Left renal cortex interstitium (tissue), 4 donors: ENCODE data around the gene IAH1. TPM values are rescaled to one million over a fixed set of nuclear protein-coding genes. Genes with fewer than 3 reads are reported as not detected.
"Not testable (repeated sequence)": the region's sequence is repeated elsewhere in the genome, so short reads cannot be mapped to it uniquely, and the experiment has no call there.

Source experiments
- DNase-seq, 4 donors: peaks; one replicate each; pipeline ENCODE4 v3.0.0-alpha.2; 2013; ENCODE audit warnings: low read depth in 4 of 4, low spot score in 2 of 4, missing footprints in 1 of 4
- polyA plus RNA-seq, 4 donors: library from polyadenylated mRNA; unstranded; fragments of 120-200 nt; gene quantifications; one replicate each; pipeline ENCODE4 v1.2.1, GENCODE V29; 2013; ENCODE audit not compliant: insufficient read length in 4 of 4

The IAH1 gene
- polyA plus RNA-seq, 4 donors = 40.8 to 47.2 (median 47.0) TPM

DNA sequence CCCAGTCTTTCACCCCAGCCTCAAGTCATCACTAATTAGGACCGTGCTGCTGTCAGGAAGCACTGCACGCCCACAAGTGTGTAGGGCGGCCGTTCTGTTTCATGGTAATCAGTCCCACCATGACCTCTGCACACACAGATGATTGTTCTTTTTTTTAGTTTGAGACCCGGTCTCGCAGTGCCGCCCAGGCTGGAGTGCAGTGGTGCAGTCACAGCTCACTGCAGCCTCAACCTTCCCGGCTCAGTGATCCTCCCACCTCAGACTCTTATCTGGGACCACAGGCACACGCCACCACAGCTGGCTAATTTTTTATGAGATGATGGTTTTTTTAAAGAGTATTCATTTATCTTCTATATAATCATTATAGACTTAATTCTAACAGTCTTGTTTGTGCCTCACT, 1.8 kb upstream of the IAH1 start:
- DNase-seq = no peak

DNA sequence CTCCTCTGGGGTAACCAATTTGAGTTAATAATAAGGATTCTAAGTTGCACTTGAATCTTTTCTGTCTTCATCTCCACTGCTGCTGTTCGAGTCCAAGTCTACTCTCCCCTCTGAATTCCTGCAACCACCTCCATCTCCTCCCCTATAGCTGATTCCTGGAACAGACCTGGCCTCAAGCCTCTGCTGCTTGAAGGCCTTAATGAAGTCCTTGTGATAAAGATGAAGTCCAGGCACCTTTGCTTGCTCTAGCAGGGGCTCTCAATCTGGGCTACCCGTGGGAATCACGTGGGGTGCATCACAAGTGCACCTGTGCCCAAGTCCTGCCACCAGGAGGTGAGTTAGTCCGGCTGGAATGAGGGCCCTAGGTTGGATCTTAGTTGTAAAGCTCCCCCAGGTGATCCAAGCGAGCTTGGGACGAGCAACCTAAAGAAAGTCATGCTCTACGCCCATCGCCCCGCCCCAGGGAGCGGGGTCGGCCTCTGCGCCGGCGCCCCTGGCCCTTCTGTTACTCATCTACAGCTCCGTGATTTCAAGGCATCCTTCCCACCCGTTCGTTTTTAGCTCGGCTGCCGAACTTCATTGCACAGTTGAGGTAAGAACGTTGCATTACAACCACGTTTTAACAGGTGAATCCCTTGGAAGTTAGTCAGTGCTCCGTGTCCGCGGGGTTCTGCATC, 905 bp upstream of the IAH1 start:
- peak in 3 of 4 donors; percentile 11 to 29 (median 23) for DNase-seq

DNA sequence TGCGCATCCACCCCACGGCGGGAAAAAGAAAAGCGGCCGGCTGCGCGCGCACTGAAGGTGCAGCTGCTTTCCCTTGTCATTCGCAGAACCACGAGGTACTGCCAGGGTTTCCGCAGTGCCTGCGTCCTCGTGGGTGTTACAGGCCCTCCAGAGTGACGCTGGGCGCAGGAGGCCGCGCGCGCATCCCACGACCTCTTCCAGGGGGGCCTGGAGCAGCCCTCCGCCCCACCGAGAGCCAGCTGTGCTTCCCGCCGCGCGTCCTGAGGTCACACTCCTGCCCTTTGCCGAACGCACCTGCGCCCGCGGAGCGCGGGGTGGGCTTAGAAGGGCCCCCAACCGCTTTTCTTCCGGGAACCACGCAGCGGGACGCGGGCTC, 378 bp upstream of the IAH1 start:
- peak in 1 of 4 donors; percentile 5 for DNase-seq

DNA sequence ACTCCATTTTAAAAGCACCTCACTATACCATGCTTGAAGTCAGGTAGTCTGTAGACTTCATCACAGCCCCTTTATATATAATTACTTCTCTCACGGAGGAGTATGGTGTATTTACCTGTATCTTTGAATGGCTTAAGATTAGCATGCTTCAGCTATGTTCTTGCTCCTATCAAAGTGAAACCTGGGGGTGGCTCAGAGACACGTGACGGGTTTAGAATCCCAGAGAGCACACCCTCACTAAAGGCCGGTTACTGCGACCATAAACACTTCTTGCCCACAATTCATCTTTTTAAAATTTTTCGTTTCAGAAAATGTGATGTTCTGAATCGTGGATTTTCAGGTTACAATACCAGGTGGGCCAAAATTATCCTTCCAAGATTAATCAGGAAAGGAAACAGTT, 3.6 kb downstream of the IAH1 start:
- DNase-seq = no peak

DNA sequence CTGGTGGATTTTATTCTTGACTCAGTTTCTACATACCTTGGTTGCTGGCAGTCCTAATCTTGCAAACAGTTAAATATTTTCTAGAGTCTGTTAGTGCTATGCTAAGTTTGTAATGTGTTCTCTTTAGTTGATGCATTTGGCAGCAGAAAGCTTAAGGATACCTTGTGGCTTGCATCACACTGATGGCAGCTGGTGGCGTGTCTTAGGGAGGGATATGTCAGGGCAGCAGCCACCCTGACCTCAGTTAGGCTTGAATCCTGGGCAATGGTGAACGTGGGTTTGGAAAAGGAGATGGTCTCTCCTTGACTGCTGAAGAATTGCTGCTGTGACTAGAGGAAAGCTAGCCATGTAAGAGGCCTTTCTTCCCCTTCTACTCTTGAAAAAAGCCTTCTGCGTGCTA, 4.2 kb downstream of the IAH1 start:
- no peak for DNase-seq

DNA sequence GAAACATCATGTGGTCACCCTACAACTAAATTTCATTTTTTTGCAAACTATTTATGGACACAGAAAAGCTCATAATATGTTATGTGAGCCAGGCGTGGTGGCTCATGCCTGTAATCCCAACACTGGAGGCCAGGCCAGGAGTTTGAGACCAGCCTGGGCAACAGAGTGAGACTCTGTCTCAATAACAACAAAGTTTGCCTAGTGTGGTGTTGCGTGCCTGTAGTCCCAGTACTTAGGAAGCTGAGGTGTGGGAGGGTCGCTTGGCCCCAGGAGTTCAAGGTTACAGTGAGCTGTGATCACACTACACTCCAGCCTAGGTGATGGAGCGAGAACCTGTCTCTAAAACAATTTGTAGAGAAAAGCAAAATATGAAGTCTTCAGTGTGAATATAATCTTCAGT, 5.8 kb downstream of the IAH1 start:
- DNase-seq = no peak

DNA sequence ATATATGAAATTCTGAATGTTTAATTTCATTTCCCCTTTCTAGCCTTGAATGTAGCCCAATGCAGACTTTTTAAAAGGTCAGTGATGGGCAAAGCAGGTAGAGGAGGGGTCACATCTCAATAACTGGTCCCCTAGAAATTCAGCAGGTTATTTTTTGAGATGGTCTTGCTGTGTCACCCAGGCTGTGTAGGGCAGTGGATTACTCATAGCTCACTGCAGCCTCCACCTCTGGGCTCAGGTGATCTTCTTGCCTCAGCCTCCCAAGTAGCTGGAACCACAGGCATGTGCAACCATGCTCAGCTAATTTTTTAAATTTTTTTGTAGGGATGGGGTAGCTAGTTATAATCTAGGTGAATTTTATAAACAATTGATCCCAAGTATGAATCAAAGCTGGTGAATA, 8.8 kb downstream of the IAH1 start:
- no peak for DNase-seq

DNA sequence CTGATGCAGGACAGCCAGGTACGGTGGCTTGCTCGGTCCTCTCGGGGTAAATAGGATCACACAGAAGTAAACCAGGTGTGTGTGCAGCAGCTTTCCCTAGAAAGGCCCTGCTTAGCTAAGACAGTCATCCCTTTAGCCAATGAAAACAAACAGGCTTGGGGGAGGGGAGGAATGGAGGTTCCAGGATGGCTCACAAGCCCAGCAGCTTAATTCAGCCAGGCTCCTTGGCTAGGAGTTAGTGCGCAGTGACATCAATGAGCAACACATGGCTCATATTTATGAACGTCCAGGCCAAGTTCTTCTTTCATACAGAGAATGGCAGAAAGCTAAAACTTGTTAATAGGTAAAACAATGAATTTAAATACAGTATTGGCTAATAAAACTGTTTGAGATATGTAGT, 10.2 kb downstream of the IAH1 start:
- DNase-seq = no peak

DNA sequence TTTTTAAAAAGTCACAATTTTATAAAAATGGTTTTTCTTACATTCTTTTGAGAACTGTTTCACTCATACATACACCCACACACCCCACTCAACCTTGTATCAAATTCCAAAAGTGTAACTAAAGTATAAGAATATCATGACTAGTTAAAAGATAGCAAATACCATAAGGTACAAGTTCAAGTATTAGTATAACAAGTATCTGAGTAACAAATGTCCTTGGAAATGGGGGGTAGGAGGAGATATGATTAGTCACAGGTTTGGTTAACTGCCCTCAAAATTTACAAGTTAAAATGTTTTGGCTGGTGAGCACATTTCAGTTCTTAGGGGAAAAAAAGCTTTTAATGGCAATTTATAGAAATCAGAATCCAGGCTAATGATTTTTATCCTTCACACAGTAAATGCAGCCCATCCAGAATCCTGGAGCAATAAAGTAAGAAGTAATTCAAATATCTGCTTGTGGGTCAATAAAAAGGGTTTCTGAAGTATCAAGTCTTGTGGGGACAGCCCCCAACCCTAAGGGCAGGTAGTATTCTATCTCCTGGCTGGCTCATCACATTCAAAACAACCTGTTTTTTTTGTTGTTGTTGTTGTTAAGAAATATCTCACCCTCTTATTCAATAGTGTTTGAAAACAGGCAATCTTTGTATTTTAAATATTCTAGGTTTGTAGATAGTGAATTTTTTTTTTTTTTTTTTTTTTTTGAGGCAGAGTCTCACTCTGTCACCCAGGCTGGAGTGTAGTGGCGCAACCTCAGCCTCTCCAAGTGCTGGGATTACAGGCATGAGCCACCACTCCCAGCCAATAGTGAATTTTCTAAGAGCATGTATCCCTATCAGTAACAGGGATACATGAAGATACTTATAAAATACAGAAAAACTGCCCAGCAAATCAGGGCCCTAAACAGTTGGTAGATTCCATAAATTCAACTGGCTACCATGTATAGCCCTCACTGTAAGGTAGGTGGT, 14.5 kb downstream of the IAH1 start:
- no peak for DNase-seq

DNA sequence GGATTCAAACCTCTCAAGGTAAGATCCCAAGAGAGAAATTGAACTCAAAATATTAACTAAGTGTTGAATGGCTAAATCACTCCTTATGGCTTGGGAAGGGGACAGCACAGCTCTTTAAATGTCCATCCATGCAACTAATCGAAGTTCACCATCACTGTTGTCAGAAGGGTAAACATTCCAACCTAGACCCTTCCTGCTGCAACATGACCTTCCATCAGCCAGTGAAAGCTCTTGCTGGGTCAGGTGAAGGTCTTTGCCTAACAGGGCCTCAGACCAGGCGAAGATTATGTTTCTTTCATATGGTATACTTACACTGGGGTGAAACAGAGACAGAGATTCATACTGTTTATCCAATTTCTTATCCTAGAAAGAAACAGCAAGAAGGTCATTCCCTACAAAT, 16.4 kb downstream of the IAH1 start:
- no peak for DNase-seq

DNA sequence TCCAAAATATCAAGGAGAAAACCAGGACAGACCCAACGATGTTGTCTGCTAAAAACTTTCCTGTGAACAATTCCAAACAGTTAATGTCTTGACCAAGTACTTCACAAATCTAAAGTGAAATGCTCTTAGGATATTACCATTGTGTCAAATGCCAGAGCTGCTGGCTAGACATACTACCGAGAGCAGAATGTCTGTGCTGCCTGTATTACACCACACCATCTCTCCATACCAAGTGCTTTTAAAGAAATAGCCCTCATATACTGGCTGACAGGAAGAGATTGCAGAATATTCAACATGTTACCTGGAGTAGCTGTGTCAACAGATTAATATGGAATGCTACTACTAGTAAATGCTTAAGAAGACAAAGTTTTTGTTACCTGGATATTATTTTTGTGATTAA, 18.6 kb downstream of the IAH1 start:
- no peak for DNase-seq

DNA sequence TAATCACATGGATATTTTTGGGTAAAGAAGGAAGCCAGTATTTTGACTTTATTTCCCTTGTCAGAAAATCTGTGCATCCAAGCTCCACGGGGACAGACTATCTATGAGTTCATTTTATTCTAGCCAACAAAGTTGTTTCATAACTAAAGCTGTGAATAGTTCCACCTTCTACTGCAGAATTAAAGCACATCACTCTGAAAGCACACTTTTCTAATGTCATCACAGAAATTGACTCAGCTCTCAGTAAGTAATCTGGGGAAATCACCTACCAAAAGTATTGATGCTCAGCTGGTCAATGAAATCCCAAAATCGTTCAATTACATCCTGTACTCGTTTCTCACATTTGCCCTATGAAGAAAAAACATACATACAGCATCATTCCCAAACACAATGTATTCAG, 19.1 kb downstream of the IAH1 start:
- DNase-seq = no peak

DNA sequence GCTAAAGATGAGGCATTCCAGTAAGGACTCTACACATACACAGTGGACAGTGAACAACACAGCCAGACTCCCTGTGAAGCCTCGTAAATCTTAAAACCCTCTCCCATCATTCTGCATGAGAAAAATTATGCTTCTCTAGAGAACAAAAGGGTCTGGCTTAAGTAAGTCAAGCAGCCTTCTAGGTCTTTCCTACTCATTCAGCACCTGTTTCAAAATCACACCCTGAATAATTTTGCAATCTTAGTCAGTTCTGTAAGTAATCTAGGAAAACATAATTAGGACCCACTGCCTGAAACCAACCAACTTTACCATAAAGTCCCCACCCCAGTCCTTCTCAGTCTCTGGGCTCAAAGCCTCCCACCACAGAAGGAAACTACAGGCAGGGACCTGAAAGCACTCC, 19.7 kb downstream of the IAH1 start:
- DNase-seq = no peak

DNA sequence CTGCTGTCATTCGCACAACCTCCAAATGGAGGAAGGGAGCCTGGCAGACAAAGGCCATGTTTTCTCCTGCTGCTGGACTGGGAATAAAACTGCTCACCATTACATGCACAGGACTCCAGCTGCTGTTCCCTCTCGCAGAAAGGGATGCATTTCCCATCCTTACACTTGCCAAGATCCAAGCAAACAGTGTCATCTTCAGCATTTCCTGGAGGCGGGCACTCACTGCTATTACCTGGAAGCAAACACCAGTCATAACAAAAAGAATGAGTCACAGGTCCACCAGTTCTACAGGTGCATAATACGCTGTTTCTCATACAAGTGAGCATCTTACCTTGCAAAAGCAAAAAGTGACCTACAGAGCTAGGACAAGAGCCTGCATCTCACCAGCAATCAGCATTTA, 22.7 kb downstream of the IAH1 start:
- no peak for DNase-seq

DNA sequence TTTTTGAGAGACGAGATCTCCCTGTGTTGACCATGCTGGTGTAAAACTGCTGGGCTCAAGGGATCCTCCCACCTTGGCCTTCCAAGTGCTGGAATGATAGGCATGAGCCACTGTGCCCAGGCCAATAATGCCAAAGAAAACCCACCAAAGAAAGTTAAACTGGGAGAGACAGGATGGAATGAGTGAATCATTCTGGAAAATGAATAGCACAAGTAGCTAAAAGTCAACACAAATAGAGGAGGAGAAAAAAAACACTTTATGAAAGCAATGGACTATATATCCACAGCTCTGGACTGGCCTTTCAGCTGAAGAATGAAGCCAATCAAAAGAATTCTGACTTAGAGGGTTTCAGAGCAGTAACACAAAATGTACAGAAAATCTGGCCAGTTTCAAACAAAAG, 23.9 kb downstream of the IAH1 start:
- DNase-seq = no peak

DNA sequence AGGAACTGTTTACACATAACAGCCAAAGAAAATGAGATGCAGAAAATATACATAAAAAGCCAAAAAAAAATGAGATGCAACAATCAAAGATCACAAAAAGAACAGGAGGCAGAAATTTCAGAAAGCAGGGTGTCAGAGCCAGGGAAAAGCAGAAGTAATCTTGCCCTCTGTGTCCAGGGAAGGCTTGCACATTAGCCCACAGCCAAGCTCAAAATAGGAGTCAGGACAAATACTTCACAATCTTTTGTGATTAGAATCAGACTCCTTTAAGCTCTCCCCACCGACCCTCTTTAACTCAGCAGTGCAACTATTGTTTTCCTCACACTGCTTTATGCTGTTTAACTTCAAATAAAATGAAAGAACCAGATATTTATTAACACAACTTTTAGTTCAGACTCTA, 34.6 kb downstream of the IAH1 start:
- no peak for DNase-seq

DNA sequence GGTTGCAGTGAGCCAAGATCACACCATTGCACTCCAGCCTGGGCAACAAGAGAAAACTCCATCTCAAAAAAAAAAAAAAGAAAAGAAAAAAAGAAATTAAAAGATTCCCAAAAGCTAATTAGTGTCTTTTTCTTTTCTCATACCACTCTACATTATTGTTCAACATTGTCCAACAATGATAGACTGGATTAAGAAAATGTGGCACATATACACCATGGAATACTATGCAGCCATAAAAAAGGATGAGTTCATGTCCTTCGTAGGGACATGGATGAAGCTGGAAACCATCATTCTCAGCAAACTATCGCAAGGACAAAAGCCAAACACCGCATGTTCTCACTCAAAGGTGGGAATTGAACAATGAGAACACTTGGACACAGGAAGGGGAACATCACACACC, 39.6 kb downstream of the IAH1 start:
- DNase-seq = not testable (repeated sequence)

DNA sequence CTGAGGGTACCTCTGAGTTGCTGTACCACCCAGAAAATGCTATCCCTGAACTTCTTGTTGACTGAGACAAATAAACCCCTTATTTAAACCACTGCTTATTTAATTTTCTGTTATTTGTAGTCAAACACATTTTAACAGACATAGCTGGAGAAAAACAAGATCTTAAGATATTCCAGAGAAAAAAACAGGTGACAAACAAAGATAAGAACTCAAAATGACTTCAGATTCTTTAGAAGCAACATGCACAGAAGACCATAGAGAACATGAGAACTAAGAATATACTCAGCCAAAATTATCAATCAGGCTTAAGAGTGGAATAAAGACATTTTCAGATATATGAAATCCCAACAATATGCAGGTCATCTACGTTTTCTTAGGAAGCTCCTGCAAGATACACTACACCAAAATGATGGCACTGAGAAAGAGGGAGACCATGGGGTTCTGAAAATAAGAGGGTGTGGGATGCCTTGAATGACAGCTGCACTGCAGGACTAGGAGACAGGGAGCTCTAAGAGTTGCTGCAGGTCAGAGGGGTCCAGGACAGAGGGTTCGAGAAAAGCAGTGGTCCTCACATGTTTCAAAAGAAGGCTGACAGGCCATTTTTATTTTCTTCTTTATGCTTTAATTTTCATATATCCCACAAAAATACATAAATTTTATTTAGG, 42.9 kb downstream of the IAH1 start:
- DNase-seq = no peak

DNA sequence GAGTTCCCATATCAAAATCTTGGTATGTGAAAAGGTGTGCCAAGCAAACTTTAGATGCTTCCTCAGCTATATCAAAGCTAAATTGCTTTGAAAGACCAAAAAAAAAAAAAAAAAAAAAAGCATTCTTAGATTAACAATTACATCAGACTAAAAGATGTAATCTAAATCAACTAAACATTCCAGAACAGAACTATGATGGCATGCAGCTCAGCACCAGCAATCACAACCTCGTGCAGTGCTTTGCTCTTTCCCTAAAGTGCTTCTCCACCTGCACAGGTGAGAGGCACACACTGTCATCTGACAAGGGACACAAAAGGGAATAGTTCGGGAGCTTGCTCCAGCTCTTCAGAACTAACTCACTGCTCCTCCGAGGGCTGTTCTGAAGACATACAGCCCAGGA, 43.8 kb downstream of the IAH1 start:
- DNase-seq = no peak

DNA sequence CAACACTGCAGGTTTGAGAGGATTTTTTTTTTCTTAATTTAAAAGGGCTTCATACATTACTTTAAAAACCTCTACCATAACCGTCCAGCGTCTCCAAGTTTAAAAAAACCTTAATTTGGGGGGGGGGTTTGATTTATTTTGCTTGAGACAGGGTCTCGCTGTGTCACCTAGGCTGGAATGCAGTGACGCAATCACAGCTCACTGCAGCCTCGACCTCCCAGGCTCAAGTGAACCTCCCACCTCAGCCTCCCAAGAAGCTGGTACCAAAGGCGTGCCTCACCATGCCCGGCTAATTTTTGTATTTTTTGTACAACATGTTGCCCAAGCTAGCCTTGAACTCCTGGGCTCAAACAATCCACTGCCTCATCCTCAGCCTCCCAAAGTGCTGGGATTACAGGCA, 44.4 kb downstream of the IAH1 start:
- DNase-seq = no peak

DNA sequence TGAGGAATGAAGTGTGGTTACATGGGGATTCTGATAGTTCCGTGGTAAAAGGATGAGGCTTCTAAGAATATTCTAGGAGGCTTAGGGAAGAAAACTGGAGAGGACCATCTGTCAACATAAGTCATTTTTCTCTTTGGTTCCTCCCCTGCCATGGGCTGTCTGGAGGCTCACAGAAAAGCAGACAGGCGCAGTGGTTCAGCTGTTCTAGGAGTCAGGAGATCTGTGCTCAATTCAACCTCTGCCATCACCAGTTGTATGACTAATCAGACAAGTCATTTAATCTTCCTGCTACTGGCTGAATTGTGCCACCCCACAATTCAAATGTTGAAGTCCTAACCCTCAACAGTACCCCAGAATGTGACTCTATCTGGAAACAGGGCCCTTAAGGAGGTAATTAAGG, 44.9 kb downstream of the IAH1 start:
- no peak for DNase-seq

DNA sequence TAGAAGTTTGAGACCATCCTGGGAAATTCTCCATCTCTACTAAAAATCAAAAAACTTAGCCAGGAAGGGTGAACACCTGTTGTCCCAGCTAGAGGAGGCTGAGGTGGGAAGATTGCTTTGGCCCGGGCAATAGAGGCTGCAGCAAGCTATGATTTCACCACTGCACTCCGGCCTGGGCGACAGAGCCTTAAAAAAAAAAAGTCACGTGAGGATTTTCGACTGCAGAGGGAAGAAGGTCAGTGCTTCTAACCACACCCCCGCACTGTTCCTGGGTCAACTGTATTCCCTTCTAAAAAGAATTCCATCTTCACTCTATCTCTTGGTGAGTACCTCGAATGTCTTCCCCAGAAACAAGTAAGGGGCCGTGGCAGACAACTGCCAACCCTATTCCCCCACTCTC, 49.9 kb downstream of the IAH1 start:
- DNase-seq = no peak
